Measurements from ENCODE around the gene CYP19A1.

DNA sequence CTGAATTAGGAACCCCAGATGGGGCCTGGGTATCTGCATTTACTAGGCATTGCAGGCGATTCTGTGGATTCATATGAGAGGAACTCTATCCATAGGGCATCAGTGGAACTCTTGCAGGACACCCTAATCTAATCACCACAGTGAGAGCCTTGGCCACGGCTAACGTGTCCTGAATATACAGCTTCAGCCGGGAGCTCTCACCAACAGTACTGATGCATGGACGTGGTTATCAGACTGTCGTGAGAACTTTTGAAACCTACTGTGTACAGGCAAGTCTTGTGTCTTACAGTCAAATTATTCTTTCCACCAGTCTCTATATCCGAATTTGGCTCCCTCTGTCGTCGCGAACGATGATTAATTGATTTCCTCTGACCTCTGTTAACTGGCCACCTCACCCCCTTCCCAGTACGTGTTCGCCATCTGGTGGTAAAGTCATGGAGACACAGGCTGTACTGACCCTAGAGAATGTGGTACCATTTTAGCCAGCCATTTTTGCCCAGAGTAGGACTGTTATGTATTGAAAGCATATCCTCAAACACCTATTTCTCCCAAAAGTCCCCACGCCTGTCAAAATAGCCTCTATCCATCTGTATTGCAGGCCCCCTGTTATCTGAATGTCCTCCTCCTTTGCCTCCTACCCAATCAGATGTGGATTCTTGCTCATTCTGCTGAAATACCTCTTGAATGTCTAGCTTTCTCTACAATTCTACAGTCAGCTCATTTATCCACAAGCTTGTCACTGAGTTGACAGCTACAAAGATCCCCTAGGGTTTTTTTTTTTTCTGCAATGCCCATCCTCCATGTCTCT lies 42.8 kb upstream of the CYP19A1 start:
- TF ChIP-seq EZH2phosphoT487 (IDR thresholded peaks at IDR 0.05; ENCODE audit: insufficient read depth, low read depth) (no peak), EZH2 (IDR thresholded peaks at IDR 0.05; ENCODE audit: insufficient read depth, poor library complexity, severe bottlenecking) (no peak)

Measured in GM23248 (cell line).